Right kidney (tissue), 1 donor: ENCODE data around the gene EIF1.
"Not testable (repeated sequence)": the region's sequence is repeated elsewhere in the genome, so short reads cannot be mapped to it uniquely, and the experiment has no call there.

Experiments
- DNase-seq: peaks from one replicate; pipeline ENCODE4 v3.0.0-alpha.2; 2016

EIF1 gene

GRCh38 chr17:41678411-41678906 lies 10.2 kb upstream of the EIF1 start:
- DNase-seq = no peak

- no peak for DNase-seq
These were observed 9.6 kb upstream of the EIF1 start for GRCh38 chr17:41678907-41679739.

- DNase-seq = no peak
These were observed 8.8 kb upstream of the EIF1 start for GRCh38 chr17:41679740-41680425.

GRCh38 chr17:41680426-41681040 lies 8.2 kb upstream of the EIF1 start:
- no peak for DNase-seq

GRCh38 chr17:41681776-41682175 lies 6.9 kb upstream of the EIF1 start:
- no peak for DNase-seq

GRCh38 chr17:41682631-41683030 lies 6.1 kb upstream of the EIF1 start:
- no peak for DNase-seq

- DNase-seq = no peak
These were observed 5.2 kb upstream of the EIF1 start for GRCh38 chr17:41683441-41684007.

GRCh38 chr17:41684035-41684434 lies 4.7 kb upstream of the EIF1 start:
- DNase-seq = no peak

- not testable (repeated sequence) for DNase-seq
These were observed 2.9 kb upstream of the EIF1 start for GRCh38 chr17:41685753-41686152.

GRCh38 chr17:41686281-41686680 lies 2.4 kb upstream of the EIF1 start:
- no peak for DNase-seq

- no peak for DNase-seq
These were observed 651 bp upstream of the EIF1 start for GRCh38 chr17:41687828-41688640.

- no peak for DNase-seq
These were observed 1.0 kb downstream of the EIF1 start for GRCh38 chr17:41689497-41690299.

- no peak for DNase-seq
These were observed 1.8 kb downstream of the EIF1 start for GRCh38 chr17:41690497-41690896.

- no peak for DNase-seq
These were observed 2.5 kb downstream of the EIF1 start for GRCh38 chr17:41691031-41691777.

GRCh38 chr17:41692722-41693521 lies 4.2 kb downstream of the EIF1 start:
- DNase-seq = no peak

GRCh38 chr17:41695134-41695661 lies 6.5 kb downstream of the EIF1 start:
- DNase-seq = no peak

GRCh38 chr17:41695954-41696757 lies 7.5 kb downstream of the EIF1 start:
- no peak for DNase-seq
